A172 (cell line): Measurements from ENCODE around the gene ENO1. TPM values are rescaled to one million over a fixed set of nuclear protein-coding genes. Genes with fewer than 3 reads are reported as not detected.

Experiments used
- DNase-seq: peaks from one replicate; pipeline ENCODE4 v3.0.0-alpha.2; 2015; ENCODE audit warnings: low spot score
- total RNA-seq: library from RNA; depleted of rRNA; stranded (reverse); fragments of >200 nt; shearing (Covaris generic); gene quantifications from 2 replicates; pipeline ENCODE4 v1.2.3, GENCODE V29; 2014; rRNA removed

The ENO1 gene
- total RNA-seq, 1 experiment from 2014 or later: 1,393 TPM

- no peak for DNase-seq
Observed at GRCh38 chr1:8813016-8813763, 65.3 kb downstream of the ENO1 start.

GRCh38 chr1:8812081-8812480, 66.4 kb downstream of the ENO1 start:
- no peak for DNase-seq

Other genes starting within 250 kb of the ENO1 start
- 7.0 and 24.3 TPM in 2 replicates for gene RERE, start 61.0 kb downstream of the ENO1 start, total RNA-seq
- gene CA6, start 67.2 kb upstream of the ENO1 start, total RNA-seq: not detected in 2 replicates
- gene SLC2A7, start 147.7 kb upstream of the ENO1 start, total RNA-seq: not detected in 2 replicates
- gene SLC2A5, start 190.9 kb upstream of the ENO1 start, total RNA-seq: not detected in 2 replicates